Muscle of back (tissue), 11 donors: ENCODE measurements around the gene FMO2. TPM values are rescaled to one million over a fixed set of nuclear protein-coding genes. Genes with fewer than 3 reads are reported as not detected.

Source experiments
- DNase-seq, 3 donors: peaks; one replicate each; pipeline versions ENCODE4 v3.0.0 to v3.0.0-alpha.2; 2013
- polyA plus RNA-seq, 10 donors: library from polyadenylated mRNA; unstranded; fragments of 120-200 nt; gene quantifications; one replicate each; pipeline ENCODE4 v1.2.1, GENCODE V29; 2013; ENCODE audit not compliant: insufficient read length in 10 of 10

Gene FMO2
- polyA plus RNA-seq, 10 donors: 0.37 to 1.5 (median 0.80) TPM

DNA sequence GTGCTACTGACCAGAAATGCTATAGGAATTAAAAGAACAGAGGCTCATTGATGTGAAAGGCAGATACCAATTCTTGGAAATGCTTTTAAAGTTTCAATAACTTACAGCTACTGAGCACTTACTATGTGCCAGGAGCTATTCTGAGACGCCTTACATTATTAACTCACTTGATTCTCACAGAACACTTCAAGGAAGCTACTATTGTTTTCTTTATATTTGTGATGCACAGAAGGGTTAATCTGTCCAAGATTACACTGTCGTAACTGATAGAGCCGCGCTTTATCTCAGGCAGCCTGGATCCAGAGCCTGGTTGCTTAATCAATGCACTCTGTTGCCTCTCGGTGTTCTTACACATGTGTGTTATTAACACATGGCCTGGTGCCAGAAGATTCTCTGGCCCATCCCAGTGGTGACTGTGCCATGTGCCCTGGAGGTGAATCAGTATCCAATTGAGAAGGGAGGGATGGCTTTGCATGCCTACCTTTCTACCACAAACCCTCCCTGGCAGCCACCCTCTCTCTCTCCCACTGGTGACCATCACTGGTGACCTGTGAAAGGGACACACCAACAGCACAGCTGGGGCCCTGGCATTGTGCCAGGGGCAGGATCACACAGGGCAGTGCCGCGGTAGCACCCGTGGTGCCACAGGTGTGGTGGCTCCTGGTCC, 72.0 kb downstream of the FMO2 start:
- DNase-seq: peak; percentile 31 to 66 (median 42)

DNA sequence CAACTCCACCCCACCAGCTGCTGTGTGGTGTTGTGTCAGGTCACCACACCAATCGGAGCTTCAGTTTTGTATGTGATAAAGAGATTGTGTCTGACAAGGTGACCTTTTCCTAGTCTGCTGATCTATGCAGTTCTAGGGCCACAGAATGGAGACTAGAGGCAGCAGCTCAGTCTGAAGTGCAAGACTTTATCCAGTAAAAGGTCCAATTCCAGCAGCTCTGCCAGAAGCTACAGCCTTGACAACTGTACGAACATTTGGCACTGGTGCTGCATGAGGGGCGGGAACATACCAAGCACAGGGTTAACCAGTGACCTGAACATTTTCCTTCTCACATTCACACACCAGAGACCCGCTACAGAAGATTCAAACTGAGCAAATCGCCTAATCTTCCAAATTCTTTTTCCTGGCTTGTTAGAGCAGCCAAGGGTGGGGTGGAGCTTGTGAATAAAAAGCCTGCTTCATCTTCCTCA, 72.5 kb downstream of the FMO2 start:
- peak; percentile 50 to 83 (median 68) for DNase-seq

DNA sequence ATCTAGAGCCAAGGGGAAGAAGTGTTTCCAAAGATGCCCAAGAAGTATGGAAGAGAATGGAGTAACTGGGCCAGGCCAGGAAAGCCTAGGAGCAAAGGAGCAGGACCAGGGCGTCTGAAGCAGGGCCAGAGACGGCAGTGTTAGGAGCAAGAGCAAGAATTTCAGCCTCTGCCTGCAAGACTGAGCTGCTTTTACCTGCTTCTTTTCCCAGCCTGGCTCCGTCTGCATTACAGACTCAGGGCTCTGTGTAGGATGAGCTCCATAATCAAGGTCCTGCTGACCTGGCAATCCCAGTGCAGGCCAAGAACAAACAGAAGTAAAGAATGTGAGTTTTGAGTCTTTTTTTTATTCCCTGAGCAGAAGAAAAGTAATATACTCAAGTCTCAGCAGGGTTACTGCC, 73.3 kb downstream of the FMO2 start:
- peak in 1 of 3 donors; percentile 49 for DNase-seq

DNA sequence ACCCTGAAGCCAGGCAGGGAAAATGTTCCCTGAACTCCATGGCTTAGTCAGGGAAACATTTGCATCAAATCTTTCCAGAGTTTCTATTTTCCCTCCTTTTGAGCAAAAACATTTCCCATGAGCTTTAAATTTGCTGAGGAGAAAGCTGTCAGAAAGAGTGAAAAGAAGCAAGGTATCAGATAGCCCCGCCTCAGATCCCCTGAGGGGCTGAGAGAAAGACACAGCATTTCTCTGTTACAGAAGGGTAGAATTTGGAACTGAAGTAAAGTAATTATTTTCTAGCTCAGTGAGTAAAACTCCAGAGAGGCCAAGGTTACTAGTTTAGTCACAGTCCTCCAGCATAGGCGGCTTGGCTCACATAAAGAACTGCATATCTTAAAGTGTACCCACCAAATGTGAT, 73.8 kb downstream of the FMO2 start:
- DNase-seq: peak in 1 of 3 donors; percentile 38

Other genes starting within 250 kb of the FMO2 start
- gene MROH9, start 249.8 kb upstream of the FMO2 start, polyA plus RNA-seq: under 1 TPM in 1 of 10 donors, not detected in 9; 0.07 TPM
- under 1 TPM in 8 of 10 donors, not detected in 2; 0.09 to 0.41 (median 0.22) TPM for gene FMO3, start 94.4 kb upstream of the FMO2 start, polyA plus RNA-seq
- 10 to 100 TPM in 3 of 10 donors, 1 to 10 TPM in 7; 6.4 to 12.7 (median 9.4) TPM for gene FMO1, start 63.2 kb downstream of the FMO2 start, polyA plus RNA-seq
- 1 to 10 TPM; 3.4 to 5.5 (median 3.9) TPM for gene FMO4, start 128.9 kb downstream of the FMO2 start, polyA plus RNA-seq